HL-60/S4 (cell line): Measurements from ENCODE around the gene EP400.

Source experiments
- in situ Hi-C: fragments of 300-500 bp; cut with MboI; formaldehyde crosslinking; loops from 2 replicates; pipeline ENCODE4 v1.14.3; 2022; ENCODE audit warnings: low sequenced_read_pairs

EP400 gene

DNA sequence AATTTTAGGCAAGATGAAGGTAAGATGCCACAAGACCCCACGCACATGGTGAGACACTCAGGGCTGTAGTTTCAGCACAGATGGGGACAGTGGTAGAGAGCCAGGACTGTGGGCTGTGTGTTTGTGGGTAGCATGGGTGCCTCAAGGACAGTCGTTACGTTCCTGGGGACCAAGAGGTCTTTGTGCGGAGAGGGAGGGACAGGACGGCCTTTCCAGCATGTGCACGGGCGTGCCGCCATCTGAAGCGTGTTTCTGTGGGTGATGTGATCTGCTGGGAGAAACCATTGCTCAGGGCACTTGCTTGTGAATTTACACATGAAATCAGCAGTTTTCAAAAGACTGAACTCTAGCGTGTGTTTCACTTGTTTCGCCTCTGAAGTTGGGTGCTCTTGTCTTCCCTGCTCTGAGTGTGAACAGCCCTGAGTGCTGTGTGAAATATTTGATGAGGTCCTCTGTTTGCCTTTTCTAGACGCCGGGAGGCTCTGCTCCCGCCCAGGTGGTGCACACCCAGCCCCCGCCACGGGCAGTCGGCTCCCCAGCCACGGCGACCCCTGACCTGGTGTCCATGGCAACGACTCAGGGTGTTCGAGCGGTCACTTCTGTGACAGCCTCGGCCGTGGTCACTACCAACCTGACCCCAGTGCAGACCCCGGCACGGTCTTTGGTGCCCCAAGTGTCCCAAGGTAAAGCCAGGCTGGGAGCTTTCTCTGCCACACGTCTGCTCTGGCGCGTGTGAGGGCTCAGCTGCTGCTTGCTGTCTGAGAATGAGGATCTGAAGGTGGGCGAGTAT lies 112.1 kb downstream of the EP400 start:
- in situ Hi-C loops, result no loop called here

DNA sequence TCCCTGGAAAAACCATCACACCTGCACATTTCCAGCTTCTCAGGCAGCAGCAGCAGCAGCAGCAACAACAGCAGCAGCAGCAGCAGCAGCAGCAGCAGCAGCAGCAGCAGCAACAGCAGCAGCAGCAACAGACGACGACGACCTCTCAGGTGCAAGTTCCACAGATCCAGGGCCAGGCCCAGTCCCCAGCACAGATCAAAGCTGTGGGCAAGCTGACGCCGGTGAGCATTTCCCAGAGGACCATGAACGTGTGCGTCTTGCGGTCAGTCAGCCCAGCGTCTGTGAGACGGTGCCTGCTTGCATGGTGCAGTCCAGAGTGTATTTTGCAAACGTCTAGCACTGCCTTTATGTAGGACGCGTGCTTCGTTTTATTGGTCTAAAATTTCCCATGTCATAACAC lies 112.7 kb downstream of the EP400 start:
- in situ Hi-C loops, result no loop called here

GRCh38 chr12:132063491-132063890 lies 113.7 kb downstream of the EP400 start:
- in situ Hi-C loops, result no loop called here

- in situ Hi-C loops, result no loop called here
These were observed 114.9 kb downstream of the EP400 start for GRCh38 chr12:132064631-132065030.

- in situ Hi-C loops, result no loop called here
These were observed 115.5 kb downstream of the EP400 start for GRCh38 chr12:132065203-132065602.

- in situ Hi-C loops, result no loop called here
These were observed 116.0 kb downstream of the EP400 start for GRCh38 chr12:132065609-132066344.

GRCh38 chr12:132066345-132066685 lies 116.6 kb downstream of the EP400 start:
- in situ Hi-C loops, result no loop called here

DNA sequence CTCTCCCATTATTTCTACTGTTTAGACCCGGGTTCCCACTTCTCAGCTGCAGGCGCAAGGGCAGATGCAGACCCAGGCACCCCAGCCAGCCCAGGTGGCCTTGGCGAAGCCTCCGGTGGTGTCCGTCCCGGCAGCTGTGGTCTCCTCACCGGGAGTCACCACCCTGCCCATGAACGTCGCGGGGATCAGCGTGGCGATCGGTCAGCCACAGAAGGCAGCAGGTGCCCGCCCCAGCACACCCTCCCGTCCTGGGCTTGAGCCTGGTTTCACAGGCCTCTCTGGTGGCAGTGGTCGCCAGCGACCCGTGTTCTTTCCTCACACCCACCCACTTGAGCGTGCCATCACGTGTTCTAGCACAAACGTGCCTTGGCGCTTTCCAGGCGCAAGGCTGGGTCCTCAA lies 117.0 kb downstream of the EP400 start:
- in situ Hi-C loops, result no loop called here

GRCh38 chr12:132067182-132067581 lies 117.4 kb downstream of the EP400 start:
- in situ Hi-C loops, result no loop called here

GRCh38 chr12:132068250-132068649 lies 118.5 kb downstream of the EP400 start:
- in situ Hi-C loops, result no loop called here

GRCh38 chr12:132069336-132069985 lies 119.7 kb downstream of the EP400 start:
- in situ Hi-C loops, result no loop called here

DNA sequence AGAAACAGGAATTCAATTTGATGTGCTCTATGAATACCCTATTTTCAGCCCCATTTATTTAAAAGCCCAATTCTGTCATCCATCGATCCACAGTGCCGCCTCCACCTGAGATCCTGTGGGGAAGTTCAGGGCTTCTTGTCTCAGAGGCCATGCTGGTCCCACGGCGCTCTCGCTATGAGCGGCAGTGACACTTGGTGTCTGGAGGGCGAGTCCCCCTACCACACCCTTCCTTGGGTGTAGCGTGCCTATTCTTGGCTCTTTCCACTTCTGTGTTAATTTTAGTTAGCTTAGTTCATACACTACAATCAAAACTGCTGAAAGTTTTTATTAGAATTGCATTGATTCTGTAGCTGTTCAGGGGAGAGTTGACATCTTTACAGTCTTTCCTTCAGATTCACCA lies 120.6 kb downstream of the EP400 start:
- in situ Hi-C loops, result no loop called here

DNA sequence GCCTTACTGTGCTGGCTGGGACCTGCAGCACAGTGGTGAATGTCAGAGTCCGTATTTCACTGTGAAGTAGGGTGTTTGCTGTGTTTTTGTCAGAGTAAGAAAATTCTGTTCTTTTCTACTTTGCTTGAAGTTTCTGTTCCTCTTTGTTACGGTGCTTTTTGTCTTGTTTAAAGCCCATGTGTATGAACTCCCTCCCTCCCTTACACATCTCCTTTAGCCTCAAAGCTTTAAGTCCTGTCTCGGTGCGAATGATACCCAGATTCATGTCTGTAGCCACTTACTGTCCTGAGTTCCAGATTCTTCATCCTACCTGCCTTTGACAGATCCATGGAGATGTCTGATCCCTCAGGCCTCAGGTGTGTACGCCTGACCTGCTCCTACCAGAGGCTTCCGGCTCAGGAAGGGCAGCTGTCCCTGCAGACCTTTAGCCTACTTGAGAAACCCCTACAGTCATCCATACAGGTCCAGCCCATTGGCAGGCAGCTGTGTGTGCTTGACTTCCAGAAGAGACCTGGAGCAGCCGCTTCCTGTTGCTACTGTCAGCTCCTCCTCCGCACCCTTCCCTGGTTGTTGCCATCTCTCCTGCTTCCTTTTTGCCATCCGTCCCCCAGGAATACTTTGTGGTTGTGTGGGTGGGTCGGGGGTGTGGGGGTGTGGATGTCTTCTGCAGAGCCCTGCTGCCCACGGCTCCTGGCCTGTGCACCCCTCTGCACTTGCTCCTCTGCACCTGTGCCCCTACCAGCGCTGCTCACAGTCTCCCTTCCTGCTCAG lies 121.5 kb downstream of the EP400 start:
- in situ Hi-C loops, result no loop called here

GRCh38 chr12:132071830-132072384 lies 122.2 kb downstream of the EP400 start:
- in situ Hi-C loops, result no loop called here

GRCh38 chr12:132074216-132074615 lies 124.5 kb downstream of the EP400 start:
- in situ Hi-C loops, result no loop called here

- in situ Hi-C loops, result no loop called here
These were observed 125.4 kb downstream of the EP400 start for GRCh38 chr12:132075026-132075713.

DNA sequence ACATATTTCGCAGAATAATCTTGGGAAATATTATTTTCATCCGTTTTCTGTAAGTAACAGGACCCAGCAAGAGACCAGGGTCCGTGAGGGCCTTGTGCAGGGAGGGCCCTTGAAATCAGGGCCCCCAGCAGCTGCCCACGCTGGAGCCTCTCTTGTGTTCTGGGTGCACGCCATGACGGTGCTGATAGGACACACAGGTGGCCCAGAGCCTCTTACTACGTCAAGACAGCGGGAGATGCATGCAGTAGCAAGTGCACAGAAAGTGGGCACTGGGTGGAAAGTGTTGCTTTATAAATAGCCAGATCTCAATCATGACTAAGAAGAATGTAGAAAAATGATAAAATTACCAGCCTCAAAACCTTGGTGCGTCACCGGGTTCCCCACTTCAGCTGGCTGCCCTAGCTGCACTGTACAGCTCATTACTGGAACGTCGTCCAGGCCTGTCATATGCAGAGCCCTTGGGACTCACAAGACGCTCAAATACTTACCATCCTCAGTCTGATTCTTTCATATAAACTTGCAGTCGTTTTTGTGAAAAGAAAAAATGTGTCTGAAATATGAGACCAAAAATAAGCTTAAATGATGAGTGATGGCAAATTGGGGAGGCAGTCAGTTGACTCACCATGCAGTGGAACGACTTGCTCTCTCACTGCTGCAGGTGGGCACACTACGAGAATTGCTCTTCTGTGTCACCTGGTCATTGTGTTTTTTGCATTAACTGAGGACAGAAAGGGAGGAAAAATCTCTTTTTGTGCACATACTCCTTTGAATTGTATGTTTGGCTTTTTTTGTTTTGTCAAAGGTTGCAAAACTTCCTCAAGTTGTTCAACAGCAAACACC lies 126.2 kb downstream of the EP400 start:
- in situ Hi-C loops, result no loop called here

- in situ Hi-C loops, result no loop called here
These were observed 127.0 kb downstream of the EP400 start for GRCh38 chr12:132076711-132077110.

- in situ Hi-C loops, result no loop called here
These were observed 127.8 kb downstream of the EP400 start for GRCh38 chr12:132077322-132078100.
